ENCODE results near the gene NCKAP5.
"Not testable (repeated sequence)": the region's sequence is repeated elsewhere in the genome, so short reads cannot be mapped to it uniquely, and the experiment has no call there.

NCKAP5 gene

GRCh38 chr2:133495226-133495625 is 73.0 kb downstream of the NCKAP5 start:
- no peak for DNase-seq

DNA sequence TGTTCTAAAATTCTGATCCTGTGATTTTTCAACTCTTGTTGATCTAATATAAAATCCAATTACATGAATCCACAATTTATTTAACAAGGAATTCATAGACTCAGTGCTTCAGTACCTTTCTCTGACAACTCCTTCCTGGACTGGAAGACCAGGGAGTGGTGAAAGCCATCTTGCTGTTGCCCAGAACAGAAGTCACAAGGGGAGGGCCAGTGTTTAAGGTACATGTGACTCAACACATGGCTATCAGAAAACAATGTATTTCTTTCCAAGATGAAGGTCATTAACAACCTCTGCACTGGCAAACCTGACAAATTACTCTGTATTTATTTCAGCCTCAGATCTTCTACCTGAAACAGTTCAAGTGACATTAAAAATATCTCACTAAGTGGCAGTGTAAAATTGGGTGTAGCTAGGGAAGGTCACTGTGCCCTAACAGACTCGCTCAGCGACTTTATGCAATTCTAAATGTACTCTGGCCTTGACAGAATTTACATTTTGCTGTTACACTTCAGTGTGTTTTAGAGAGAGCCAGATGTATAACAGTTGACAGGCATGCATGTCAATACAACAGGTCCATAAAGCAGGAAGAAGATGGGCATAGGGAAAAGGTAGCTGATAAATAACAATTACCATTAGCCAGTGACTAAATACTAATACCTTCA is 75.4 kb downstream of the NCKAP5 start:
- no peak for DNase-seq

DNA sequence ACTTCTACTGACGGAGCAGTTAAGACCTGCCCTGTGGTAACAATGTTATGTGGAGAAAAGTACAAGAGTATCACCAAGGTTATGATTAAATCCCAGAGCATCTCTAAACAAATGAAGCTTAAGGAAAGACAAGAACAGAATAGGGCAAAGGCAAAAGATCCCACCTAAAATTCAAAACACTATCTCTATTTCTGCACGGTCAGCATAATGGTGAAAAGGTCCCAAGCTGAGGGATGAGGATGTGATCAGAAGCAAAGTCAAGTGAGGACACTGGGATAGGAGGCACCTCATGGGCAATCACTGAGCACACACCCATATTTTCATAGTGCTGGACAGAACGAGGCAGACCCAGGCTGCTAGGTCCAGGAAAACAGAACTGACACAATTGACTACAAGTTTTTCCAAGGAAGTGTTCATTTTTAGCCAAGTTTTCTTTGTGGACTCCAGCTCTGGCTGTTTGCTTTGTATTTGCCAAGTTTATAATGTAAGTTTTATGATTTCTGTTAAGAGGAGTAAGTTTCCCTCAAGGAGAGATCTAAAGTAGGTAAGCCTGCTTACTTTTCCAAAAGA is 77.8 kb downstream of the NCKAP5 start:
- DNase-seq = no peak

GRCh38 chr2:133489641-133490410 is 78.4 kb downstream of the NCKAP5 start:
- DNase-seq = no peak

DNA sequence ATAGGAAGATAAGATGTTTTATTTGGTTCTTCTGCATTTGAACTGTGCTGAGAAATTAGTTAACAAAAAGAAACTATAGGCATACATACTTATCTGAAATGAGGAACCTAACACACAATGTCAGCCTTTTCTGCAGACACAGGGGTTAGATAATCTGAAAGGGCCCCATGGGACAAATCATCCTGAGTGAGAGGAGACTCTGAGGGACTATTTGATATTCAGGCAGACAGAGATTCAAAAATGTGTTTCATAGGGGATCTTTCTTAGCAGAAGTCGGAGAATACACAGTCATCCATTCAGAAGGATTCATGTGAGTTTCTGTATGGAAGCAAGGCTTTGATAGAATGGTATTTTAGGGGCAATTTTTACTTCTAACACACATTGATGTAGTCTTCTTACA is 79.1 kb downstream of the NCKAP5 start:
- no peak for DNase-seq

- DNase-seq = no peak
Observed at GRCh38 chr2:133486771-133487191, 81.5 kb downstream of the NCKAP5 start.

GRCh38 chr2:133485868-133486267 is 82.4 kb downstream of the NCKAP5 start:
- no peak for DNase-seq

- no peak for DNase-seq
Observed at GRCh38 chr2:133484784-133485183, 83.5 kb downstream of the NCKAP5 start.

DNA sequence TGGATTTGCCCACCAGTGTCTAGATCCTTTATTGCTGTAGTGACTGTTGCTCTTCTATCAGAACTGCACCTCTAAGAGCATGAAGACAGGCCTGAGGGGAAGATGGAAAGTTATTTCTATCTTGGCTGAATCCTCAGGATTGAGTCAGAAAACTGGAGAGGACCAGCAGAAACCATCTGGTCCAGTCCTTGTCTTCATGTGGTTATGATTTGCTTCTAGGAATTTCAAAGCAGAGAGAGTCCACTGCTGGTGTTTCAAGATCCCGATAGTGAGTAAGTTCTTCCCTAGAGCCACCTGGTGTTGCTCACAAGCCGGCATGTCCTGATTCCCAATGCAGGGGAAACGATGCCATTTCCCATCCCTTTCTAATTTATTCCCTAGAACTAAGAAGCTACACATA is 84.2 kb downstream of the NCKAP5 start:
- DNase-seq = no peak

GRCh38 chr2:133483181-133483580 is 85.1 kb downstream of the NCKAP5 start:
- DNase-seq = no peak

DNA sequence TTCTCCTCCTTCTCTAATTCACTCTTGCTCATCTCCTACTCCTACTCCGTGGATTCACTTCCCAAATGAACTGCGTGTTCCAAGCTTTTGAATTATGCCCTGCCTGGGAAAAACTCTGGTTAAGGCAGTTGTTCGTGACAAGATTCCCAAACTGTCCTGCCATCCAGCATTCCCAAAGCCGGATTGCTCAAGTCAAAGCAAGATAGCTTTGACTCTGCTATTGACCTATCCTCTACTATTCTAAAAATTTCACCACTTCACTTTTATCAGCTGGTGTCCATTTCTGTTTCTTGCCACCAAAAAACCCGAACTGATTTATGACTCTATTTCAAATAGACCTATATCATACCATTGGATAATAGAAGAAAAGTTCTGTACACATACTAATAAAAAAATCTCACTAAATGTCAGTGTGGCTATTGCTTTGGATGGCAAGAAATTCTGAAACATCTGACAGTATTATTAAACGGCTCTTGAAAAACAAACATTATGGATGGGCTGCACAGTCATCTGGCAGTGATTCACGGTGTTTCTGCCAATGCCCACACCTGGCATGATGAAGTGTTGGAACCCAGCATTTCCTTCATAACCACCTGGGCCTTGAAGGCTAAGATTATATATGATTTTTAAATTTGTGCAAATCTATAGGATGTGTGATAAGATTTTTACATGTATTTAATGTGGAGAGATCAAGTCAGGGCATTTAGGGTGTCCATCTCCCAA is 87.4 kb downstream of the NCKAP5 start:
- no peak for DNase-seq

- no peak for DNase-seq
Observed at GRCh38 chr2:133477616-133477990, 90.7 kb downstream of the NCKAP5 start.

- DNase-seq = no peak
Observed at GRCh38 chr2:133476931-133477615, 91.2 kb downstream of the NCKAP5 start.

DNA sequence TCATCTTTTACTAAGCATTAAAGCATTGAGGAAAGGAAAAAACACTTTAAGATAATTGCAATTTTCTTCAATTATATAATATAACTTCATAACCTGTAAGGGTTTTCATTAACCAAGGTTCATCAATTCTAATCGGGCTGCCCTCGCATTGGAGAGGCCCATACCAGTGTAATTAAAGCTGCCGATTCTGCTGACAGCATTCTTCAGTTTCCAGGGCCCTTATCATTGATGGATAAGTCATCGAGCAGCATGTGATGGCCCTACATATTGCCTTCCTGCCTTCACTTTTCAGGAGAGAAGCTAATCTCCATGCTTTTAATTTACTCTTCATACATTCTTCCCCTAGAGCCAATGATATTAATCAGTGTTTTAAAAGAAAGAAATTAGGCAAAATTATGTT is 92.0 kb downstream of the NCKAP5 start:
- no peak for DNase-seq

- DNase-seq = no peak
Observed at GRCh38 chr2:133475610-133476009, 92.7 kb downstream of the NCKAP5 start.

DNA sequence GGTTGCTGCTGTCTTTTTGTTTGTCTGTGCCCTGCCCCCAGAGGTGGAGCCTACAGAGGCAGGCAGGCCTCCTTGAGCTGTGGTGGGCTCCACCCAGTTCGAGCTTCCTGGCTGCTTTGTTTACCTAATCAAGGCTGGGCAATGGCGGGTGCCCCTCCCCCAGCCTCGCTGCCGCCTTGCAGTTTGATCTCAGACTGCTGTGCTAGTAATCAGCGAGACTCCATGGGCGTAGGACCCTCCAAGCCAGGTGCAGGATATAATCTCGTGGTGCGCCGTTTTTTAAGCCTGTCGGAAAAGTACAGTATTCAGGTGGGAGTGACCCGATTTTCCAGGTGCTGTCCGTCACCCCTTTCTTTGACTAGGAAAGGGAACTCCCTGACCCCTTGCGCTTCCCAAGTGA is 97.8 kb downstream of the NCKAP5 start:
- not testable (repeated sequence) for DNase-seq

DNA sequence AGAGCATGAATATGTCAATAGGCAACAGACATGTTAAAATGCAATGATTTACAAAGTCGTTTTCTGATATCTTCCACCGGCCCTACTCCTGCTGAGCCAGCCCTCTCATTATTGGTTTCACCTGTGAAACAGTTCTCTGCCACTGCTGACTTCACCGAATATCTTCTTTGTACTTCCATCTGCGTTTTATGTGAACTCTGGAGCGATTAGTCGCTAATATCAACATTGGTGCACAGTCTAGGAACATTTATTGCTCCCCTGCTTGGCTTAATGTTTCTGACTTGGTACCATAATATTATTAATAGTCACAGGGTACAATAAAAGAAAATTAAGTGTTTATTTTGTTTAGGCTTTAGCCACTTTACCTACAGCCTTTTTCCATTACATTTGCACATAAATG is 105.5 kb downstream of the NCKAP5 start:
- DNase-seq = no peak

DNA sequence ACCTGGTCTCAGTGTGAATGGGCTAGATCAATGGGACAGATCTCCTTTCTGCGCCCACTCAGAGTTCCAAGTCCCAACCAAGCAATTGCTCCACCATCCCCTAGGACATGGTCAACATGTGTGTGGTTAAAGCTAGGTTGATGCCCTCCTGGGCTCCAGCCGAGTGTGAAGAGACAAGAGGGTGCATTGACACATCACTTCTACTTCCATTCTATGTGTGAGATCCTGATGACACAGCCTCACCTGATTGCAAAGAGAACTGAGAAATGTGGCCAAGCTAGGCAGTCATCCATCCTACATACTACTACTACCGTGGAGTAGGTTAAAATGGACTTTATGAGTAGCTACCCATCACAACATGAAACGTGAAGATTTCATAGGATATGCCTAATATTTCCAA is 106.8 kb downstream of the NCKAP5 start:
- no peak for DNase-seq

DNA sequence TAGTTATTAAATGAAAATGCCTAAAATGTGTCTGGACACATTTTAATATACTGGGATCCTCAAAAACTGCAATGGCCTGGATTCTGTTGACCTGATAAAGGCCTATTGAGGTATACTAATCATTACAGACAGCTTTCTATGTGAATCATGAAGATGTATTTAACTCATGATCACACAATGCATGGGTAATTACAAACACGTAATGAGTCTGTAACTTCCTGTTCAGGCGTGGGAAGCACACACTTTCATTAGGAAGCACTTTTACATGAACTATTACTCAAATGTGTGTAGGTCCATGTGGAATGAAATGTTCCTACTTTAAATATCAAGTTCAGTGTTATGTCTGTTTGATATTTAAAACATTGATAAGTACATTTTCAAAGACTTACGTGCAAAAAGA is 108.7 kb downstream of the NCKAP5 start:
- no peak for DNase-seq

GRCh38 chr2:133458280-133458679 is 110.0 kb downstream of the NCKAP5 start:
- DNase-seq = no peak

- DNase-seq = no peak
Observed at GRCh38 chr2:133457861-133458260, 110.4 kb downstream of the NCKAP5 start.

DNA sequence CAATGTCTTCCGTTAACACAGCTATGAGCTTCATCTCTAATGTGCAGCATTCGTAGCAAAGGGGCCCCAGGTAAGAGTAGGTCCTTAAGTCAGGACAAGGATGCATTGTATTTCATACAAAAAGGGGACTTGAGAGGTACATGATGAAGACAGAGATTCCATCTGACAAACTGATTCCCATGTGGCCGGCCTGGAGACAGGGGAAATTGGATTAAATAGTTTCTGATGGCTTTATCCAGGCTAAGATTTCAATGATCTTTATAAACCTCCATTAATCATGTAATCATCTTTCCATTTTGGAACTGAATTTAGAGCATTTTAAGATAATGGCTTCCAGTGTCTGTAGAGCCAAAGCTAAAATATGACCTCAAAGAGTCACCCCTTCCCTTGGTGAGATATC is 111.3 kb downstream of the NCKAP5 start:
- DNase-seq = no peak

DNA sequence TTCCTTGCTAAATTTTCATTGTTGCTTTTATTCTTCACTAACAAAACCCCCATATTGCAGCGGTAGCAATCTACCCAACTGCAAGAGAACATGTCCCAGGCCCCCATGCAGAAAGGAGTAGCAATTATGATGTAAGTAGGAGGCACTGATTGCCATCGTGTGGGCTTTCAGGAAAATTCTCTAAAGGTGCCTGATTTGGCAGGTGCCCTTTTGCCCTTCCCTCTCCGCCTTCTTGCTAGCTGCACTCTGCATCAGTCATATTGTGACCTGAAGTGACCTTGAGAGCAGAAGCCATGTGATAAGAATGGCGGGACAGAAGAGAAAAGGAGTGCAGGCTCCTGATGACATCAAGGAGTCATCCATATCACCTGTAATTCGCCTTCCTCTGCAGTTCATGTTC is 112.1 kb downstream of the NCKAP5 start:
- no peak for DNase-seq

Data from NCI-H2107 (cell line).